22Rv1 (cell line): Measurements from ENCODE around the gene SP8.
A peak's percentile ranks its signal among the peaks of the same experiment; 100 is the strongest.

Experiments used
- H3K27ac ChIP-seq: fragments of 450-650 bp; 2 replicates; pipeline ENCODE4 v1.5.1; 2017
- ZFX ChIP-seq: fragments of 450-650 bp; IDR thresholded peaks from 2 replicates; pipeline ENCODE4 v1.6.1; 2017; ENCODE audit warnings: antibody characterized with exemption, borderline replicate concordance
- TF ChIP-seq, protein P1 (sequence below): fragments of 450-650 bp; IDR thresholded peaks from 2 replicates; pipeline ENCODE4 v1.5.1; 2017; ENCODE audit warnings: mild to moderate bottlenecking

SP8 gene

DNA sequence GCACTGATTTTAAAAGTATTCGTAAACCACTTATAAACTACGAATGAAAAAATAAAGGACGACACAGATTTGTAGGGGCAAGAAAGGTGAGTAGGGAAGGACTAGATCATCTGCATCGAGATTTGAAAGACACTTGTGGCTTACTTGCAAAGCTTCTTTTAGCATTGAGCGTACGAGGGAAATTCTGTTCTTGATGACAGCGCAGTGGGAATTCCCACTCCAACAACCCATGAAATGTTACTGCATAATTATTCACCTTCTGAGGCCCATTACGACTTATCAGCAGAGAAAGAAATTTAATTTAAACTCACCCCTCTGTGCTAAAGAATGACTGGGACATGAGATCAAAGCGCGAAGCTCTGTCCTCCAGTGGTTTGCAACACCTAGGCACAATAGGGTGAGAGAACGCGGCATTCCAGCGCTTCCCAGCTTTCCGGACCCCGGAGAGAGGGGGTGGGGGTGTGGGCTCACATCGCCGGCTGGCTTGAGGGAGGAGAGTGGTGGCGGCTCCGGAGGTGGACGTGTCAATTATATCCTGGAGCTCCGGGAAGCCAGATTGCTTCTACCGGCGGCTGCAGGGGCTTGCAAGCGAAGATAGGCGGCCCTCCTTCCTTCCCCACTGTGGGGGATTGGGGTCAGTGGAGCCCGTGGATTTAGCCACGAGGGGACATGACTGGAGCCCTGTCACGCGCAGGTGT lies 10.3 kb downstream of the SP8 start:
- no peak for TF ChIP-seq ZFX
- TF ChIP-seq, protein P1, sequence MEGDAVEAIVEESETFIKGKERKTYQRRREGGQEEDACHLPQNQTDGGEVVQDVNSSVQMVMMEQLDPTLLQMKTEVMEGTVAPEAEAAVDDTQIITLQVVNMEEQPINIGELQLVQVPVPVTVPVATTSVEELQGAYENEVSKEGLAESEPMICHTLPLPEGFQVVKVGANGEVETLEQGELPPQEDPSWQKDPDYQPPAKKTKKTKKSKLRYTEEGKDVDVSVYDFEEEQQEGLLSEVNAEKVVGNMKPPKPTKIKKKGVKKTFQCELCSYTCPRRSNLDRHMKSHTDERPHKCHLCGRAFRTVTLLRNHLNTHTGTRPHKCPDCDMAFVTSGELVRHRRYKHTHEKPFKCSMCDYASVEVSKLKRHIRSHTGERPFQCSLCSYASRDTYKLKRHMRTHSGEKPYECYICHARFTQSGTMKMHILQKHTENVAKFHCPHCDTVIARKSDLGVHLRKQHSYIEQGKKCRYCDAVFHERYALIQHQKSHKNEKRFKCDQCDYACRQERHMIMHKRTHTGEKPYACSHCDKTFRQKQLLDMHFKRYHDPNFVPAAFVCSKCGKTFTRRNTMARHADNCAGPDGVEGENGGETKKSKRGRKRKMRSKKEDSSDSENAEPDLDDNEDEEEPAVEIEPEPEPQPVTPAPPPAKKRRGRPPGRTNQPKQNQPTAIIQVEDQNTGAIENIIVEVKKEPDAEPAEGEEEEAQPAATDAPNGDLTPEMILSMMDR, result no peak
- H3K27ac ChIP-seq, result no peak overlapping the region

DNA sequence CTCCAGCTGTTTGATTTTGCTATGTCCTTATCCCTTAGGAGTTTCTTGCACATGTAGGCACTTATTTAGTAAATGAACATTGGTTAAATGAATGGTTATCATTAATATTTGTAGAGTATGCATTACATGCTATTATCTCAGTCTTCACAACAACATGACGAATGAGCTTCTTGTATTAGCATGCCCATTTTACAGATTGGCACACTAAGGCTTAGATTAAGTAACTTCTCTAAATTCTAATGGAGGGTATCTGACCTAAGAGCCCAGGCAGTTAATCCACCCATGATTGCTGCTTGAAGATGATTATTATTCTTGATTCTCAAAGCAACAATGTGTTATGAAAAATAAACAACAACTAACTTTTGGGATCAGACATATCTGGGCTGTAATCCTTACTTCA lies 32.7 kb downstream of the SP8 start:
- H3K27ac ChIP-seq, result no peak overlapping the region
- TF ChIP-seq, protein P1, result no peak
- no peak for TF ChIP-seq ZFX

DNA sequence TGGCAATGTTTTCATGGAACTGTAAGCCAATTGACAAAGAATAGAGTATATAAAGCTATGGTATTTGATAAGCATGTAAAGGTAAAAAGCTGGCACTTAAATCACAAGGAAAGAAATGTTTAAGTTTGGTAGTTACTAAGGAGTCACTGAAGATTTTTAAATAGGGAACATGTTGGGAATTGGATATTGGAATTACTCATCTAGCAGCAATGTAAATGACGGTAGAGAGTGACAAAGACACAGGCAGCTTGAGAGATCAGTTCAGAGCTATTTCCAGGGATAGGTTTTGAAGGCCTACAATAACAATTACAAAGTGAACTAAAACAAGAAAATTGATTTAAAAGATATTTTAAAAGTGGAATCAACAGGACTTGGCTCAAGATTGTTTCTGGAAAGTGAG lies 36.8 kb downstream of the SP8 start:
- TF ChIP-seq, protein P1, result no peak
- no peak for TF ChIP-seq ZFX
- H3K27ac ChIP-seq, result no peak overlapping the region

DNA sequence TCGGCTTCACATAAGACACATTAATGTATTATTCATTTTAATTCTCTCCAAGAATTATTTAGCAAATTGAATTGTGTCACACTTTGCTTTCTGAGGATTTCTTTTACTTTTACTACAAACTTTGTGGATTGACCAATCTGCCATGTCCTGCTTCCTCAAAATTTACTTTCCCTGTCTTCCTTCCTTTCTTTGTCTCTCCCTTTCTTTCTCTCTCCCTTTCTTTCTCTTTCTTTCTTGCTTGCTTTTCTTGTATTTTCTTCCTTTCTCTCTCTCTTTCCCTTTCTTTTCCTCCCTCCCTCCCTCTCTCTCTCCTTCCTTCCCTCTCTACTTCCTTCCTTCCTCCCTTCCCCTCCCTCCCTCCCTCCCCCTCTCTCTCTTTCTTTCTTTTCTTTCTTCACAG lies 37.8 kb downstream of the SP8 start:
- no peak for TF ChIP-seq ZFX
- TF ChIP-seq, protein P1, result no peak
- H3K27ac ChIP-seq, result no peak overlapping the region

DNA sequence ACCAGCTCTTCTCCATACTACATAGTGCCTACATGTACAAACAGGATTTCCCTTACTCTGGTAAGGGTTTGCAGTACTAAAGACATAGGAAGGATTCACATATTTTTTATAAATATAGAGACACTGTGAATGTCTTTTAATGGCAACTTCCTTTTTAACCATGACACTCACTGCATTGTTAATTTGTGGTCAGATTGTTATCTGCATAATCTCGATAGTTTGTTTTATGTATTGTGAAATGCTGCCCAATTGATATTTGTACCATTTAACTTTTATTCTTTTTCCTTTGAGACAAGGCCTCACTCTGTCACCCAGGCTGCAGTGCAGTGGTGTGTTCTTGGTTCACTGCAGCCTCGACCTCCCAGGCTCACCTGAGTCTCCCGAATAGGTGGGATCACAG lies 39.7 kb downstream of the SP8 start:
- no peak overlapping the region for H3K27ac ChIP-seq
- TF ChIP-seq ZFX, result no peak

DNA sequence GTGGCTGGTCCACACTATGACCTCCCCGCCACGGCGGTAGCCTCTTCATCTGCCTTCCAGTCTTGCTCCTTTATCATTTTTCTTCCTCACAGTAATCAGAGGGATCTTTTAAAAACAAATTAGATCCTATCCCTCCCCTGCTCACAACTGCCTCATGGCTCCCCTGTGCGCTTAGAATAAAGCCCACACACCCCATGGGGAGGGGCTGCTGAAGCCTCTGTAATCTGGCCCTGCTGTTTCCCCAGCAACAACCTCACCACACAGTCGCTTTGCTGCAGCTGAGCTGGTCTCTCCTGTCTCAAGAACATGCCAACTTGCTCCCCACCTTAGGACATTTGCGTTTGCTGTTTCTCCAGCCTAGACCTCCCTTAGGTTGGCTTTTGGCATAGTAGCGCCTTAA lies 41.0 kb downstream of the SP8 start:
- no peak for TF ChIP-seq ZFX
- TF ChIP-seq, protein P1, result no peak

DNA sequence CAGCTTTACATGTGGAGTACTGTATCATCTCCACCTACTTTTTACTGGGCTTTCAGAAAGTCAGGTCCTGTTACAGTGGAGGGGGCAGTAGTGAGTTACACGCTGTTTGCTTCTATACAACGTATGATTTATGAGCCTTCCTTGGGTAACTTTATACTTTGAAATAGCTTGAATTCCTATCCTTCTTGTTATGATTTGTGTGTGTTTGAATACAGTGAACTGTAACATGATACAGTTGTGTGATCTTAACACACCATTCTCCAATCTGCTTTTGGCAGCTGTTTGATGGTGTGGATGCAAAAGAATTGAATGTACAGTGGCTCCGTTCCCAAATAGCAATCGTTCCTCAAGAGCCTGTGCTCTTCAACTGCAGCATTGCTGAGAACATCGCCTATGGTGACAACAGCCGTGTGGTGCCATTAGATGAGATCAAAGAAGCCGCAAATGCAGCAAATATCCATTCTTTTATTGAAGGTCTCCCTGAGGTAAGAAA lies 41.7 kb downstream of the SP8 start:
- H3K27ac ChIP-seq, result 0 out of 2 replicates have a peak overlapping the region, but pooled peaks have one; percentile 1
- TF ChIP-seq, protein P1, result peak; percentile 80
- TF ChIP-seq ZFX, result no peak

More for the DNA sequence above, 41.0 kb downstream of the SP8 start:
- H3K27ac ChIP-seq, result no peak overlapping the region

DNA sequence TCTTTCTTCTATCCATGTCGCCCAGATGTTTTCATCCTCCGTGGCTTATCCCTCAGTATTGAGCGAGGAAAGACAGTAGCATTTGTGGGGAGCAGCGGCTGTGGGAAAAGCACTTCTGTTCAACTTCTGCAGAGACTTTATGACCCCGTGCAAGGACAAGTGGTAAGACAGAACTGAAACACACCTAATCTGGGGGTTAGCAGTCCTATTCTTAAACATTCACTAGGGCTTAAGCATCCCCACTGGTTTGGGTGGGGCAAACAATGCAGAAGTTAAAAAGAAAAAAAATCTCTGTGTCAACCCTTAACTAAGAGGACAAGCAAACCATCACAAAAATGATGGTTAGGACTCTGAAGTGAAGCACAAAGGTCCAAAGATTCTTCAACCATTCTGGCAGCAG lies 43.8 kb downstream of the SP8 start:
- no peak overlapping the region for H3K27ac ChIP-seq
- TF ChIP-seq, protein P1, result no peak
- TF ChIP-seq ZFX, result no peak
